Endothelial cell of umbilical vein (primary cell): ENCODE data around the gene DIPK1A. TPM values are rescaled to one million over a fixed set of nuclear protein-coding genes. Genes with fewer than 3 reads are reported as not detected.

Source experiments
- BruUV-seq: library from RNA; stranded (reverse); fragments of 400-500 nt; replicated peaks from 2 replicates; lab custom pipeline; 2021; lab: Mats Ljungman, UMichigan
- CTCF ChIA-PET: fragments of 300-600, 350-600 bp; sonication (Branson Sonifier 250); formaldehyde crosslinking; loops from one replicate; lab custom pipeline; 2021; ENCODE audit warnings: antibody characterized with exemption, inconsistent platforms; lab: Charles Lee
- POLR2A ChIA-PET: fragments of 300-600, 350-600 bp; sonication (Branson Sonifier 250); formaldehyde crosslinking; loops from one replicate; lab custom pipeline; 2021; ENCODE audit warnings: antibody characterized with exemption, inconsistent platforms; lab: Charles Lee
- DNase-seq: peaks from one replicate; pipeline ENCODE4 v3.0.0-alpha.2; 2011; ENCODE audit warnings: low read depth, low spot score
- FAIRE-seq: peaks from 2 replicates; lab custom pipeline; 2011; peaks lifted over from hg19 to GRCh38; lab: Jason Lieb, UNC
- H2AFZ ChIP-seq: 2 replicates; pipeline ENCODE4 v1.6.0; 2012; ENCODE audit warnings: low read depth, low read length, control low read depth, inconsistent platforms
- H3K27ac ChIP-seq: 2 replicates; pipeline ENCODE4 v1.5.1; 2011; ENCODE audit warnings: low read depth, mild to moderate bottlenecking, control low read depth, low read length, moderate library complexity; ENCODE audit not compliant: insufficient read depth
- H3K27me3 ChIP-seq, 2 experiments: 2 replicates each; pipeline versions ENCODE4 v1.6.0 to v1.6.1; 2011; ENCODE audit warnings: low read length in 2 of 2, mixed read lengths in 1 of 2; ENCODE audit not compliant: control insufficient read depth in 2 of 2, insufficient read depth in 2 of 2
- H3K36me3 ChIP-seq, 2 experiments: 2 replicates in 1 of 2; 3 replicates in 1 of 2; pipeline ENCODE4 v1.5.1; 2011; ENCODE audit warnings: low read length in 2 of 2, mild to moderate bottlenecking in 1 of 2, moderate library complexity in 1 of 2; ENCODE audit not compliant: control insufficient read depth in 2 of 2, insufficient read depth in 2 of 2; ENCODE audit errors: extremely low read depth in 1 of 2
- H3K4me1 ChIP-seq: 3 replicates; pipeline ENCODE4 v1.5.1; 2011; ENCODE audit warnings: mild to moderate bottlenecking, low read length; ENCODE audit not compliant: control insufficient read depth, insufficient read depth; ENCODE audit errors: extremely low read depth
- H3K4me2 ChIP-seq: 2 replicates; pipeline ENCODE4 v1.6.1; 2011; ENCODE audit warnings: low read length, control low read depth, mixed read lengths; ENCODE audit not compliant: insufficient read depth
- H3K4me3 ChIP-seq, 3 experiments: fragments of 200-600 bp in 1 of 3; sonication (generic), shearing (Covaris generic) in 1 of 3; replicated peaks in 1 of 3; 2 replicates each; pipeline ENCODE4 v1.5.1; 2011 to 2016; ENCODE audit warnings: control low read depth in 3 of 3, low read length in 3 of 3, mild to moderate bottlenecking in 2 of 3, inconsistent platforms in 1 of 3, low read depth in 1 of 3, moderate library complexity in 1 of 3; ENCODE audit not compliant: insufficient read depth in 1 of 3
- H3K79me2 ChIP-seq: 2 replicates; pipeline ENCODE4 v1.6.0; 2012; ENCODE audit warnings: low read length, inconsistent platforms; ENCODE audit not compliant: control insufficient read depth, insufficient read depth
- H3K9ac ChIP-seq: replicated peaks from 2 replicates; pipeline ENCODE3; 2011; ENCODE audit warnings: low read length, control low read depth; ENCODE audit not compliant: insufficient read depth; ENCODE audit errors: extremely low read depth
- H3K9me1 ChIP-seq: replicated peaks from 3 replicates; pipeline ENCODE4 v1.6.0; 2011; ENCODE audit warnings: mild to moderate bottlenecking, low read length; ENCODE audit not compliant: control insufficient read depth, insufficient read depth; ENCODE audit errors: extremely low read depth
- H3K9me3 ChIP-seq: replicated peaks from 2 replicates; pipeline ENCODE4 v1.5.1; 2012; ENCODE audit warnings: low read length, inconsistent platforms; ENCODE audit not compliant: control insufficient read depth, insufficient read depth
- H4K20me1 ChIP-seq: replicated peaks from 2 replicates; pipeline ENCODE3; 2011; ENCODE audit warnings: mild to moderate bottlenecking, low read length; ENCODE audit not compliant: control insufficient read depth, insufficient read depth; ENCODE audit errors: extremely low read depth
- EZH2 ChIP-seq: IDR thresholded peaks from 2 replicates; pipeline ENCODE4 v1.6.1; 2012; ENCODE audit warnings: borderline replicate concordance, low read depth, mild to moderate bottlenecking, moderate library complexity, low read length, inconsistent platforms; ENCODE audit not compliant: severe bottlenecking
- FOS ChIP-seq: IDR thresholded peaks from 2 replicates; pipeline ENCODE4 v1.6.1; 2011; ENCODE audit warnings: mild to moderate bottlenecking, low read length, moderate library complexity, borderline replicate concordance; ENCODE audit not compliant: insufficient read depth
- GATA2 ChIP-seq: IDR thresholded peaks from 2 replicates; pipeline ENCODE4 v1.7.0; 2011; ENCODE audit warnings: low read depth, mild to moderate bottlenecking, moderate library complexity, mixed read lengths, low read length; ENCODE audit not compliant: insufficient read length, insufficient read depth
- JUN ChIP-seq: IDR thresholded peaks from 2 replicates; pipeline ENCODE4 v1.6.1; 2011; ENCODE audit warnings: borderline replicate concordance, low read depth; ENCODE audit not compliant: insufficient read length, insufficient read depth
- MAX ChIP-seq: IDR thresholded peaks from 2 replicates; pipeline ENCODE4 v1.6.1; 2011; ENCODE audit not compliant: insufficient read depth, insufficient read length
- MYC ChIP-seq: IDR thresholded peaks from one replicate; pipeline ENCODE4 v1.6.1; 2011; ENCODE audit warnings: mild to moderate bottlenecking, low read depth, low read length
- POLR2A ChIP-seq: IDR thresholded peaks from 2 replicates; pipeline ENCODE4 v1.6.1; 2012; ENCODE audit warnings: low read depth, mild to moderate bottlenecking, control low read depth, low read length
- POLR2AphosphoS5 ChIP-seq: IDR thresholded peaks from 2 replicates; pipeline ENCODE4 v1.6.1; 2012; ENCODE audit warnings: low read depth, mild to moderate bottlenecking, control low read depth, low read length, moderate library complexity; ENCODE audit not compliant: insufficient read depth
- dilution Hi-C: fragments of 300-500 bp; cut with MboI; formaldehyde crosslinking; loops from one replicate; pipeline ENCODE4 v1.15.0; 2019; ENCODE audit warnings: low sequenced_read_pairs; ENCODE audit not compliant: extremely low pct_ligation_motif_present
- intact Hi-C: fragments of 100-400 bp; cut with micrococcal nuclease; formaldehyde crosslinking; loops from one replicate; pipeline ENCODE4 v1.10.0; 2022
- polyA plus RNA-seq, 4 experiments: library from polyadenylated mRNA; depleted of rRNA in 3 of 4; stranded (reverse) in 3 of 4; unstranded in 1 of 4; fragments of >200 nt; gene quantifications; 2 replicates each; pipeline versions ENCODE4 v1.2.1 to v1.2.3, GENCODE V29; 2011 to 2012; ENCODE audit warnings: missing spikeins in 1 of 4
- total RNA-seq: library from RNA; stranded (reverse); gene quantifications from 2 replicates; pipeline ENCODE4 v1.2.3, GENCODE V29; 2021
- TF ChIP-seq, protein P1 (sequence below), 2 donors: IDR thresholded peaks; 1 replicate in 1 of 2; 2 replicates in 1 of 2; pipeline ENCODE4 v1.5.1; 2011; ENCODE audit warnings: low read length in 2 of 2, mild to moderate bottlenecking in 2 of 2, moderate library complexity in 2 of 2, control low read depth in 1 of 2, inconsistent platforms in 1 of 2, low read depth in 1 of 2; ENCODE audit not compliant: insufficient read depth in 1 of 2; ENCODE audit errors: extremely low read depth in 1 of 2

The DIPK1A gene
- total and polyA plus RNA-seq, 2 donors (not counting 3 experiments of a cell fraction or from before 2014, with no cell fraction given): 0.25 to 0.93 TPM

- Histone ChIP-seq H3K4me3 (no peak overlapping the region), H3K9me3 (no peaks in the 10 kb centered on the region), H3K9ac (no peak overlapping the region), H3K4me2 (no peak overlapping the region), H3K27me3 (no peaks in the 10 kb centered on the region), H3K4me1 (no peaks in the 10 kb centered on the region), H3K9me1 (no peaks in the 10 kb centered on the region), H3K27ac (no peak overlapping the region), H2AFZ (no peak overlapping the region), H3K79me2 (no peaks in the 10 kb centered on the region), H3K36me3 (no peaks in the 10 kb centered on the region), H4K20me1 (no peaks in the 10 kb centered on the region)
- dilution Hi-C loops: no loop called here
- BruUV-seq: no TSS peak
- FAIRE-seq (no peak), DNase-seq (no peak)
- TF ChIP-seq EZH2: no peak
- ChIA-PET POLR2A (no interaction called here), CTCF (interaction anchor here (0.8 to 1.6 kb wide), 9 partner anchors 12 to 134 kb away, joined by 3 to 14 read pairs (median 4); partner anchors contain the start of gene DIPK1A)
- intact Hi-C loops: no loop called here
Observed at GRCh38 chr1:92989936-92990583, 28.8 kb upstream of the DIPK1A start.

GRCh38 chr1:92989253-92989652, 28.0 kb upstream of the DIPK1A start:
- ChIA-PET CTCF (interaction anchor here (0.6 to 1.6 kb wide), 3 partner anchors 14 to 131 kb away, joined by 3 to 14 read pairs (median 4); no protein-coding TSS in a partner anchor), POLR2A (no interaction called here)
- Histone ChIP-seq H4K20me1 (no peaks in the 10 kb centered on the region), H3K4me1 (no peaks in the 10 kb centered on the region), H3K9me1 (no peaks in the 10 kb centered on the region), H3K4me2 (no peak overlapping the region), H3K9ac (no peak overlapping the region), H3K27ac (no peak overlapping the region), H2AFZ (no peak overlapping the region), H3K4me3 (no peak overlapping the region), H3K36me3 (no peaks in the 10 kb centered on the region), H3K9me3 (no peaks in the 10 kb centered on the region), H3K27me3 (no peaks in the 10 kb centered on the region), H3K79me2 (no peaks in the 10 kb centered on the region)
- dilution Hi-C loops (no loop called here), intact Hi-C loops (no loop called here)
- no TSS peak for BruUV-seq
- no peak for FAIRE-seq
- TF ChIP-seq MAX (no peak), EZH2 (no peak), JUN (no peak), POLR2AphosphoS5 (no peak), MYC (no peak), GATA2 (no peak), POLR2A (no peak), FOS (no peak)
- TF ChIP-seq, protein P1, sequence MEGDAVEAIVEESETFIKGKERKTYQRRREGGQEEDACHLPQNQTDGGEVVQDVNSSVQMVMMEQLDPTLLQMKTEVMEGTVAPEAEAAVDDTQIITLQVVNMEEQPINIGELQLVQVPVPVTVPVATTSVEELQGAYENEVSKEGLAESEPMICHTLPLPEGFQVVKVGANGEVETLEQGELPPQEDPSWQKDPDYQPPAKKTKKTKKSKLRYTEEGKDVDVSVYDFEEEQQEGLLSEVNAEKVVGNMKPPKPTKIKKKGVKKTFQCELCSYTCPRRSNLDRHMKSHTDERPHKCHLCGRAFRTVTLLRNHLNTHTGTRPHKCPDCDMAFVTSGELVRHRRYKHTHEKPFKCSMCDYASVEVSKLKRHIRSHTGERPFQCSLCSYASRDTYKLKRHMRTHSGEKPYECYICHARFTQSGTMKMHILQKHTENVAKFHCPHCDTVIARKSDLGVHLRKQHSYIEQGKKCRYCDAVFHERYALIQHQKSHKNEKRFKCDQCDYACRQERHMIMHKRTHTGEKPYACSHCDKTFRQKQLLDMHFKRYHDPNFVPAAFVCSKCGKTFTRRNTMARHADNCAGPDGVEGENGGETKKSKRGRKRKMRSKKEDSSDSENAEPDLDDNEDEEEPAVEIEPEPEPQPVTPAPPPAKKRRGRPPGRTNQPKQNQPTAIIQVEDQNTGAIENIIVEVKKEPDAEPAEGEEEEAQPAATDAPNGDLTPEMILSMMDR (IDR thresholded peaks at IDR 0.05; ENCODE audit: extremely low read depth in 1 of 2, insufficient read depth in 1 of 2, low read depth in 1 of 2, low read length in 2 of 2): no peak
- DNase-seq: no peak
